Stimulated activated CD8-positive, alpha-beta memory T cell treated with anti-CD3 and anti-CD28 coated beads, Interleukin-15, amount 100 ng/mL, for 24 hours (primary cell): ENCODE results near the gene LMLN.
"Not testable (repeated sequence)": the region's sequence is repeated elsewhere in the genome, so short reads cannot be mapped to it uniquely, and the experiment has no call there.

Source experiments
- DNase-seq: peaks from one replicate; pipeline ENCODE4 v3.0.0-alpha.2; 2020; ENCODE audit warnings: low read depth

LMLN gene

GRCh38 chr3:198080521-198081384 lies 120.7 kb downstream of the LMLN start:
- peak; percentile 52 for DNase-seq

GRCh38 chr3:198081421-198081844 lies 121.4 kb downstream of the LMLN start:
- no peak for DNase-seq

- not testable (repeated sequence) for DNase-seq
Observed at GRCh38 chr3:198082226-198082625, 122.2 kb downstream of the LMLN start.

GRCh38 chr3:198088421-198088955 lies 128.5 kb downstream of the LMLN start:
- DNase-seq: no peak

- DNase-seq: no peak
Observed at GRCh38 chr3:198090795-198091332, 130.8 kb downstream of the LMLN start.

GRCh38 chr3:198092276-198092675 lies 132.3 kb downstream of the LMLN start:
- no peak for DNase-seq

GRCh38 chr3:198093112-198093679 lies 133.2 kb downstream of the LMLN start:
- no peak for DNase-seq
